Measurements from ENCODE around the gene OSBPL5.

Gene OSBPL5

DNA sequence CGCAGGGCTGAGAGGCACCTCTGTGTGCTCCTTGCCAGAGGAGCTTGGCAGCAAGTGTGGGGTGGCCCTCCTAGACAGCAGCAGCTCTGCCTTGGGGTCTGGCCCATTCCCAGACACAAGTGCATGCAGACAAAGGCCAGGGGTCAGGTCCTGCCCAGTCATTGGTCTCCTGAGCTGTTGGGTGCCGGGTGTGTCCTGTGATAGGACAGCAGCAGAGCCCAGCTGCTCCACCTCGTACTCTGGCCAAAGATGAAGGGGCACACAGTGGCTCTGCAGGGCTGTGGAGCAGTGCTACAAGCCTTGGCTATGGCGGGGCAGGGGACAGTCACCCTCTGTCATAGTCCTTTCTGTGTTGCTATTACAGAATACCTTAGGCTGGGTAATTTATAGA lies 17.3 kb upstream of the OSBPL5 start:
- Histone ChIP-seq H3K18ac (ENCODE audit: low read length) (no peak overlapping the region), H2AFZ (ENCODE audit: insufficient read depth, low read length, poor library complexity) (no peak overlapping the region), H3K27me3 (ENCODE audit: insufficient read depth, low read length) (no peaks in the 10 kb centered on the region), H2BK120ac (ENCODE audit: insufficient read depth, low read length, poor library complexity) (no peak overlapping the region), H3K36me3 (ENCODE audit: control insufficient read depth in 1 of 2, insufficient read depth in 2 of 2, low read length in 2 of 2) (no peaks in the 10 kb centered on the region), H4K12ac (ENCODE audit: low read depth, low read length) (no peak overlapping the region), H3K4me3 (ENCODE audit: low read depth, low read length) (no peak overlapping the region), H3K79me1 (ENCODE audit: low read length) (peaks cover 2% of the 10 kb centered on the region), H3K14ac (ENCODE audit: low read length) (no peak overlapping the region), H4K91ac (ENCODE audit: low read depth, low read length) (no peak overlapping the region), H2BK12ac (ENCODE audit: low read length) (no peak overlapping the region), H3K4ac (ENCODE audit: low read depth, low read length) (no peak overlapping the region), H3K27ac (ENCODE audit: low read depth, low read length) (no peak overlapping the region), H3K4me1 (ENCODE audit: control insufficient read depth in 1 of 2, insufficient read depth in 2 of 2, low read length in 2 of 2) (peaks cover 0 to 6% of the 10 kb centered on the region in 2 experiments), H3K9me3 (ENCODE audit: insufficient read depth, low read depth, low read length) (no peaks in the 10 kb centered on the region), H3K4me2 (ENCODE audit: low read length) (no peak overlapping the region), H3K23ac (ENCODE audit: low read length) (no peak overlapping the region), H4K8ac (ENCODE audit: low read depth, low read length) (no peak overlapping the region), H2AK5ac (ENCODE audit: low read length) (no peak overlapping the region), H2BK5ac (ENCODE audit: low read depth, low read length, poor library complexity) (no peak overlapping the region), H3K79me2 (ENCODE audit: control insufficient read depth, insufficient read depth, low read length, poor library complexity) (no peaks in the 10 kb centered on the region), H3K9ac (ENCODE audit: low read length) (no peak overlapping the region)
- DNase-seq, result no peak
- WGBS (ENCODE audit: extremely low coverage, insufficient coverage, insufficient read length), result no CpG with 5 or more reads among the region's 4 CpGs

DNA sequence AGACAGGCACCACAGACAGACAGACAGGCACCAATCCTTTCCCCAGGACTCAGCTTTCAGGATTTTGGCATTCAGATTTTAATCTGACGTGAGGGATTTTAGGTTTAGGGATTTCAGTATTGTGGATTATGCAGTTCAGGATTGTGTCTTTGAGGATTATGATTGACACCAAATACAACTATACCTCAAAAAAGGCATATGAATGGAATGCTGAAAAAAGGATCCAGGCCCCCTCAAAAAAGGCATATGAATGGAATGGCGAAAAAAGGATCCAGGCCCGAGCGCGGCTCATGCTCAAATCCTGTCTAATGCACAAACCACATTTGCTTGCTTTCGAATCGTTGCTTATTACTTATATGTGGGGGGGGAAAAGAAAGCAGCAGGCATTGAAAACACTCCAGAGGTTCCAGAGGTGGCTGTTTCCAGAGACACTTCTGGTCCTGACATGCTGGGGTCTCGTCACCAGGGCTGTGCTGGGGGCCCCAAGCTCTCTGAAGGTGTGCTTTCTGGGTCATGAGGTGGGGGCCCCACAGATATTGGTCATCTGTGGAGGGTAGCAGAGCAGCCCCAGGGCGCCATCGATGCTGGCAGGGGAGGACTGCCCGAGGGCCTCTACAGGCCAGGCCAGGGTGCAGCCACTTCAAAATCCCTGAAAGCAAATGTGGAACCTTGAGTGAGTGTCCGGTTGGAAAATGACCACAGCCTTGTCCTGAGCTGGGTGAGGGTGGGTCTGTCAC lies 16.8 kb upstream of the OSBPL5 start:
- H3K27ac ChIP-seq (ENCODE audit: low read depth, low read length), result no peak overlapping the region
- no peak overlapping the region for H4K8ac ChIP-seq (ENCODE audit: low read depth, low read length)
- no peak overlapping the region for H4K12ac ChIP-seq (ENCODE audit: low read depth, low read length)
- no peak overlapping the region for H3K9ac ChIP-seq (ENCODE audit: low read length)
- no peak overlapping the region for H3K4me2 ChIP-seq (ENCODE audit: low read length)
- H3K79me1 ChIP-seq (ENCODE audit: low read length), result peaks cover 2% of the 10 kb centered on the region
- H4K91ac ChIP-seq (ENCODE audit: low read depth, low read length), result no peak overlapping the region
- no peak overlapping the region for H2AK5ac ChIP-seq (ENCODE audit: low read length)
- no peaks in the 10 kb centered on the region for H3K27me3 ChIP-seq (ENCODE audit: insufficient read depth, low read length)
- no peaks in the 10 kb centered on the region for H3K36me3 ChIP-seq (ENCODE audit: control insufficient read depth in 1 of 2, insufficient read depth in 2 of 2, low read length in 2 of 2)
- H3K14ac ChIP-seq (ENCODE audit: low read length), result no peak overlapping the region
- H3K9me3 ChIP-seq (ENCODE audit: insufficient read depth, low read depth, low read length), result no peaks in the 10 kb centered on the region
- no peak overlapping the region for H3K18ac ChIP-seq (ENCODE audit: low read length)
- H2BK5ac ChIP-seq (ENCODE audit: low read depth, low read length, poor library complexity), result no peak overlapping the region
- H3K4me3 ChIP-seq (ENCODE audit: low read depth, low read length), result no peak overlapping the region
- no peak overlapping the region for H2BK120ac ChIP-seq (ENCODE audit: insufficient read depth, low read length, poor library complexity)
- H3K23ac ChIP-seq (ENCODE audit: low read length), result no peak overlapping the region
- H2BK12ac ChIP-seq (ENCODE audit: low read length), result peak overlapping the region; percentile 5
- peaks cover 0 to 6% of the 10 kb centered on the region in 2 experiments for H3K4me1 ChIP-seq (ENCODE audit: control insufficient read depth in 1 of 2, insufficient read depth in 2 of 2, low read length in 2 of 2)
- no peak overlapping the region for H3K4ac ChIP-seq (ENCODE audit: low read depth, low read length)
- WGBS (ENCODE audit: extremely low coverage, insufficient coverage, insufficient read length), result no CpG with 5 or more reads among the region's 12 CpGs
- H3K79me2 ChIP-seq (ENCODE audit: control insufficient read depth, insufficient read depth, low read length, poor library complexity), result no peaks in the 10 kb centered on the region
- DNase-seq, result no peak
- H2AFZ ChIP-seq (ENCODE audit: insufficient read depth, low read length, poor library complexity), result no peak overlapping the region

DNA sequence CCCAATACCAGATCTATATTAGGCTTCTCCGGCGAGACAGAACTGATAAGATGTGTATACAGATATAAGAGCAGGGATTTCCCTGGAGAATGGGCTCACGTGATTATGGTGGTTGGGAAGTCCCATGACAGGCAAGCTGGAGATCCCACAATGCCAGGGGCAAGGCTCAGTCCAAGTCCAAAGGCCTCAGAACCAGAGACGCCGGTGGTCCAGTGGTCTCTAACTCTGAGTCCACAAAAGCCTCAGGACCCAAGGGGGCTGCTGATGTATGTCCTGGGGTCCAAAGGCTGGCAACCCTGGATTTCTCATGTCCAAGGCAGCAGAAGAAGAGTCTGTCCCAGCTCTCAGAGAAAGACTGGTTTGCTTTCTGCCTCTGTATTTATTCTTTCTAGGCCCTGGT lies 15.8 kb upstream of the OSBPL5 start:
- H3K27ac ChIP-seq (ENCODE audit: low read depth, low read length), result no peak overlapping the region
- WGBS (ENCODE audit: extremely low coverage, insufficient coverage, insufficient read length), result no CpG with 5 or more reads among the region's 5 CpGs
- H3K79me2 ChIP-seq (ENCODE audit: control insufficient read depth, insufficient read depth, low read length, poor library complexity), result no peaks in the 10 kb centered on the region
- no peak overlapping the region for H2BK5ac ChIP-seq (ENCODE audit: low read depth, low read length, poor library complexity)
- H3K9ac ChIP-seq (ENCODE audit: low read length), result no peak overlapping the region
- DNase-seq, result no peak
- H3K14ac ChIP-seq (ENCODE audit: low read length), result no peak overlapping the region
- no peak overlapping the region for H2AK5ac ChIP-seq (ENCODE audit: low read length)
- no peaks in the 10 kb centered on the region for H3K36me3 ChIP-seq (ENCODE audit: control insufficient read depth in 1 of 2, insufficient read depth in 2 of 2, low read length in 2 of 2)
- no peak overlapping the region for H3K23ac ChIP-seq (ENCODE audit: low read length)
- H2BK120ac ChIP-seq (ENCODE audit: insufficient read depth, low read length, poor library complexity), result no peak overlapping the region
- peaks cover 2% of the 10 kb centered on the region for H3K9me3 ChIP-seq (ENCODE audit: insufficient read depth, low read depth, low read length)
- H2AFZ ChIP-seq (ENCODE audit: insufficient read depth, low read length, poor library complexity), result no peak overlapping the region
- no peak overlapping the region for H4K91ac ChIP-seq (ENCODE audit: low read depth, low read length)
- no peak overlapping the region for H3K4ac ChIP-seq (ENCODE audit: low read depth, low read length)
- no peak overlapping the region for H3K18ac ChIP-seq (ENCODE audit: low read length)
- peaks cover 0 to 6% of the 10 kb centered on the region in 2 experiments for H3K4me1 ChIP-seq (ENCODE audit: control insufficient read depth in 1 of 2, insufficient read depth in 2 of 2, low read length in 2 of 2)
- no peak overlapping the region for H3K4me2 ChIP-seq (ENCODE audit: low read length)
- no peak overlapping the region for H4K12ac ChIP-seq (ENCODE audit: low read depth, low read length)
- H4K8ac ChIP-seq (ENCODE audit: low read depth, low read length), result no peak overlapping the region
- H3K79me1 ChIP-seq (ENCODE audit: low read length), result peaks cover 2% of the 10 kb centered on the region
- H2BK12ac ChIP-seq (ENCODE audit: low read length), result no peak overlapping the region
- H3K4me3 ChIP-seq (ENCODE audit: low read depth, low read length), result no peak overlapping the region
- H3K27me3 ChIP-seq (ENCODE audit: insufficient read depth, low read length), result no peaks in the 10 kb centered on the region

DNA sequence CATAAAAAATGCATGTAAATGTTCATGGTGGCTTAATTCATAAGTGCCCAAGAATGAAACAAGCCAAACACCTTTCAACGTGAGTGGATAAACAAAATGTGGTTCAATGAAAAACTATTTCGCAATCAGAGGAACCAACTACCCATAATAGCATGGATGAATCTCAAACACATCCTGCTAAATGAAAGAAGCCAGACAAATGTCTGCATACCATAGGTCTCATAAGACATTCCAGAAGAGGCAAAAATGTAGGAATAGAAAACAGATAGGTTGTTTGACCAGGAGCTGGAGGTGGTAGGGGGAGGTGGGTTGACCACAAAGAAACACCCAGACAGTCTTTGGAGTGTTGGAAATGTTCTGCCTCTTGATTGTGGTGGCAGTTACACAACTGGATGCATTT lies 13.2 kb upstream of the OSBPL5 start:
- H3K9me3 ChIP-seq (ENCODE audit: insufficient read depth, low read depth, low read length), result peaks cover 4% of the 10 kb centered on the region
- H3K79me2 ChIP-seq (ENCODE audit: control insufficient read depth, insufficient read depth, low read length, poor library complexity), result no peaks in the 10 kb centered on the region
- H3K4ac ChIP-seq (ENCODE audit: low read depth, low read length), result no peak overlapping the region
- no peak overlapping the region for H2BK5ac ChIP-seq (ENCODE audit: low read depth, low read length, poor library complexity)
- no peak overlapping the region for H2AFZ ChIP-seq (ENCODE audit: insufficient read depth, low read length, poor library complexity)
- H4K91ac ChIP-seq (ENCODE audit: low read depth, low read length), result no peak overlapping the region
- H2BK12ac ChIP-seq (ENCODE audit: low read length), result no peak overlapping the region
- peak overlapping the region; percentile 85 for H3K27ac ChIP-seq (ENCODE audit: low read depth, low read length)
- no peaks in the 10 kb centered on the region for H3K36me3 ChIP-seq (ENCODE audit: control insufficient read depth in 1 of 2, insufficient read depth in 2 of 2, low read length in 2 of 2)
- no peak overlapping the region for H3K23ac ChIP-seq (ENCODE audit: low read length)
- H3K14ac ChIP-seq (ENCODE audit: low read length), result no peak overlapping the region
- no peak overlapping the region for H2BK120ac ChIP-seq (ENCODE audit: insufficient read depth, low read length, poor library complexity)
- H3K79me1 ChIP-seq (ENCODE audit: low read length), result peaks cover 2% of the 10 kb centered on the region
- WGBS (ENCODE audit: extremely low coverage, insufficient coverage, insufficient read length), result no CpG with 5 or more reads among the region's 2 CpGs
- peaks cover 0 to 6% of the 10 kb centered on the region in 2 experiments for H3K4me1 ChIP-seq (ENCODE audit: control insufficient read depth in 1 of 2, insufficient read depth in 2 of 2, low read length in 2 of 2)
- no peak overlapping the region for H3K9ac ChIP-seq (ENCODE audit: low read length)
- H3K4me2 ChIP-seq (ENCODE audit: low read length), result no peak overlapping the region
- no peak overlapping the region for H2AK5ac ChIP-seq (ENCODE audit: low read length)
- H3K18ac ChIP-seq (ENCODE audit: low read length), result no peak overlapping the region
- H4K8ac ChIP-seq (ENCODE audit: low read depth, low read length), result no peak overlapping the region
- no peak overlapping the region for H4K12ac ChIP-seq (ENCODE audit: low read depth, low read length)
- no peaks in the 10 kb centered on the region for H3K27me3 ChIP-seq (ENCODE audit: insufficient read depth, low read length)
- H3K4me3 ChIP-seq (ENCODE audit: low read depth, low read length), result no peak overlapping the region
- no peak for DNase-seq
